Common myeloid progenitor, CD34-positive (primary cell): ENCODE measurements around the gene ACTN1. TPM values are rescaled to one million over a fixed set of nuclear protein-coding genes. Genes with fewer than 3 reads are reported as not detected.
"Not testable (repeated sequence)": the region's sequence is repeated elsewhere in the genome, so short reads cannot be mapped to it uniquely, and the experiment has no call there.

Experiments used
- CTCF ChIA-PET: fragments of 350-600 bp; sonication (Branson Sonifier 250); formaldehyde crosslinking; loops from one replicate; lab custom pipeline; 2021; ENCODE audit warnings: antibody characterized with exemption; lab: Charles Lee
- POLR2A ChIA-PET: fragments of 350-600 bp; sonication (Branson Sonifier 250); formaldehyde crosslinking; loops from one replicate; lab custom pipeline; 2021; ENCODE audit warnings: antibody characterized with exemption; lab: Charles Lee
- DNase-seq, 3 donors: peaks; one replicate each; pipeline versions ENCODE4 v3.0.0 to v3.0.0-alpha.2; 2013
- H3K27ac ChIP-seq, 2 experiments: 1 replicate in 1 of 2; 2 replicates in 1 of 2; pipeline ENCODE4 v1.7.0; 2013; ENCODE audit warnings: inconsistent platforms in 2 of 2, low read length in 2 of 2, mild to moderate bottlenecking in 2 of 2, low read depth in 1 of 2, moderate library complexity in 1 of 2; ENCODE audit not compliant: severe bottlenecking in 2 of 2, insufficient read depth in 1 of 2, poor library complexity in 1 of 2
- H3K27me3 ChIP-seq, 5 experiments: replicated peaks in 2 of 5; 1 replicate in 3 of 5; 2 replicates in 2 of 5; pipeline versions ENCODE4 v1.6.1 to v1.7.0; 2013; ENCODE audit warnings: low read length in 4 of 5, mild to moderate bottlenecking in 2 of 5, moderate library complexity in 2 of 5, inconsistent platforms in 1 of 5; ENCODE audit not compliant: insufficient read depth in 5 of 5, control insufficient read depth in 4 of 5
- H3K36me3 ChIP-seq, 4 experiments: 1 replicate in 2 of 4; 2 replicates in 2 of 4; pipeline versions ENCODE4 v1.6.1 to v1.7.0; 2013; ENCODE audit warnings: low read length in 3 of 4, control low read depth in 1 of 4, mild to moderate bottlenecking in 1 of 4; ENCODE audit not compliant: control insufficient read depth in 4 of 4, insufficient read depth in 4 of 4
- H3K4me1 ChIP-seq, 4 experiments: 1 replicate in 3 of 4; 2 replicates in 1 of 4; pipeline versions ENCODE4 v1.6.1 to v1.7.1; 2013; ENCODE audit warnings: low read length in 3 of 4, mild to moderate bottlenecking in 3 of 4, control low read depth in 1 of 4, inconsistent platforms in 1 of 4, moderate library complexity in 1 of 4; ENCODE audit not compliant: control insufficient read depth in 4 of 4, insufficient read depth in 4 of 4; ENCODE audit errors: control extremely low read depth in 1 of 4
- H3K4me3 ChIP-seq, 7 experiments: 1 replicate in 4 of 7; 2 replicates in 3 of 7; pipeline versions ENCODE4 v1.5.1 to v1.7.0; 2013; ENCODE audit warnings: mild to moderate bottlenecking in 7 of 7, low read length in 6 of 7, moderate library complexity in 6 of 7, inconsistent platforms in 2 of 7, low read depth in 2 of 7, control low read depth in 1 of 7; ENCODE audit not compliant: insufficient read depth in 4 of 7, control insufficient read depth in 1 of 7; ENCODE audit errors: extremely low read depth in 1 of 7
- H3K9me3 ChIP-seq, 5 experiments: 1 replicate in 4 of 5; 2 replicates in 1 of 5; pipeline versions ENCODE4 v1.6.1 to v1.7.1; 2013; ENCODE audit warnings: low read length in 4 of 5, mild to moderate bottlenecking in 2 of 5, inconsistent platforms in 1 of 5, low read depth in 1 of 5, moderate library complexity in 1 of 5; ENCODE audit not compliant: control insufficient read depth in 4 of 5, insufficient read depth in 2 of 5; ENCODE audit errors: control extremely low read depth in 1 of 5
- WGBS: methylation state at CpG from one replicate; pipeline ENCODE4 v1.1.5; 2013; ENCODE audit not compliant: insufficient coverage; 5-methylcytosine and 5-hydroxymethylcytosine counted together
- polyA plus RNA-seq: library from polyadenylated mRNA; unstranded; fragments of 120-200 nt; gene quantifications from one replicate; pipeline ENCODE4 v1.2.1, GENCODE V29; 2013

ACTN1 gene
- 35.4 TPM for polyA plus RNA-seq

- CTCF ChIA-PET = interaction anchor here (0.7 to 2.0 kb wide), 5 partner anchors 15 to 128 kb away, joined by 3 to 10 read pairs (median 4); no protein-coding TSS in a partner anchor
- Histone ChIP-seq H3K4me3 (peak within 1 kb of the TSS; percentile 53 to 89 (median 83)), H3K9me3 (no peaks in the 10 kb centered on the region), H3K36me3 (peaks cover 0 to 17% (median 2%) of the 10 kb centered on the region in 4 experiments), H3K4me1 (peaks cover 7 to 28% (median 24%) of the 10 kb centered on the region in 4 experiments), H3K27ac (peak within 1 kb of the TSS in 1 of 2 experiments; percentile 70), H3K27me3 (peaks cover 0 to 4% (median 0%) of the 10 kb centered on the region in 5 experiments)
- peak; percentile 85 to 94 (median 90) for DNase-seq
- 0% methylated on average over 51 of the region's 68 CpGs for WGBS
- POLR2A ChIA-PET = no interaction called here
These were observed at the start of gene ACTN1 for GRCh38 chr14:68979021-68979721. TSS of gene ACTN1 (minus strand) at chr14:68979302. CDS start at chr14:68979056, 246 bp downstream.

GRCh38 chr14:69027242-69027913, 48.3 kb upstream of the ACTN1 start:
- H3K36me3 ChIP-seq = no peaks in the 10 kb centered on the region
- no peaks in the 10 kb centered on the region for H3K27me3 ChIP-seq
- no peak overlapping the region for H3K4me3 ChIP-seq
- H3K9me3 ChIP-seq = no peaks in the 10 kb centered on the region
- WGBS = 83% methylated on average over 1 of the region's 1 CpG
- POLR2A ChIA-PET = interaction anchor here (1.1 kb wide), 1 partner anchor 11 kb away, joined by 5 read pairs; no protein-coding TSS in a partner anchor
- CTCF ChIA-PET = interaction anchor here (1.0 to 2.0 kb wide), 4 partner anchors 12 to 46 kb away, joined by 3 to 5 read pairs (median 4); no protein-coding TSS in a partner anchor
- DNase-seq = no peak
- H3K27ac ChIP-seq = no peak overlapping the region
- H3K4me1 ChIP-seq = no peaks in the 10 kb centered on the region

- H3K4me1 ChIP-seq = no peaks in the 10 kb centered on the region
- H3K27ac ChIP-seq = no peak overlapping the region
- no peaks in the 10 kb centered on the region for H3K36me3 ChIP-seq
- H3K9me3 ChIP-seq = no peaks in the 10 kb centered on the region
- CTCF ChIA-PET = interaction anchor here (0.9 kb wide), 1 partner anchor 7 kb away, joined by 3 read pairs; no protein-coding TSS in a partner anchor
- DNase-seq = no peak
- no peaks in the 10 kb centered on the region for H3K27me3 ChIP-seq
- WGBS = 100% methylated on average over 4 of the region's 4 CpGs
- no peak overlapping the region for H3K4me3 ChIP-seq
- POLR2A ChIA-PET = no interaction called here
These were observed 43.9 kb upstream of the ACTN1 start for GRCh38 chr14:69023035-69023434.

- POLR2A ChIA-PET, H3K27ac ChIP-seq, H3K27me3 ChIP-seq, H3K4me3 ChIP-seq, DNase-seq, H3K9me3 ChIP-seq, H3K36me3 ChIP-seq, H3K4me1 ChIP-seq, CTCF ChIA-PET: not testable (repeated sequence)
- WGBS = 91% methylated on average over 5 of the region's 8 CpGs
These were observed 43.0 kb upstream of the ACTN1 start for GRCh38 chr14:69022093-69022492.

- CTCF ChIA-PET = interaction anchor here (1.5 kb wide), 1 partner anchor 25 kb away, joined by 3 read pairs; no protein-coding TSS in a partner anchor
- Histone ChIP-seq H3K4me1 (peaks cover 0 to 14% (median 13%) of the 10 kb centered on the region in 4 experiments), H3K27me3 (no peaks in the 10 kb centered on the region), H3K4me3 (no peak overlapping the region), H3K27ac (no peak overlapping the region), H3K36me3 (no peaks in the 10 kb centered on the region), H3K9me3 (no peaks in the 10 kb centered on the region)
- POLR2A ChIA-PET = no interaction called here
- no CpG with 5 or more reads among the region's 4 CpGs for WGBS
- DNase-seq = no peak
These were observed 38.6 kb upstream of the ACTN1 start for GRCh38 chr14:69017706-69018105.

GRCh38 chr14:69014829-69015259, 35.7 kb upstream of the ACTN1 start:
- Histone ChIP-seq H3K27ac (no peak overlapping the region), H3K9me3 (no peaks in the 10 kb centered on the region), H3K4me1 (peaks cover 0 to 14% (median 13%) of the 10 kb centered on the region in 4 experiments), H3K4me3 (no peak overlapping the region), H3K27me3 (no peaks in the 10 kb centered on the region), H3K36me3 (no peaks in the 10 kb centered on the region)
- ChIA-PET POLR2A (no interaction called here), CTCF (interaction anchor here (1.2 kb wide), 1 partner anchor 89 kb away, joined by 3 read pairs; no protein-coding TSS in a partner anchor)
- WGBS = 82% methylated on average over 6 of the region's 6 CpGs
- DNase-seq = no peak
